Activated CD8-positive, alpha-beta memory T cell treated with anti-CD3 and anti-CD28 coated beads, Interleukin-2, amount 50 U/mL, for 1 hour (primary cell): ENCODE results near the gene CGB7.
"Not testable (repeated sequence)": the region's sequence is repeated elsewhere in the genome, so short reads cannot be mapped to it uniquely, and the experiment has no call there.

Experiments
- DNase-seq: peaks from one replicate; pipeline ENCODE4 v3.0.0-alpha.2; 2020; ENCODE audit errors: extremely low read depth

Gene CGB7

GRCh38 chr19:49073514-49074378 is 16.2 kb upstream of the CGB7 start:
- no peak for DNase-seq

- DNase-seq: no peak
Measured at GRCh38 chr19:49071860-49072547, 14.5 kb upstream of the CGB7 start.

- no peak for DNase-seq
Measured at GRCh38 chr19:49070416-49070815, 12.9 kb upstream of the CGB7 start.

- no peak for DNase-seq
Measured at GRCh38 chr19:49069026-49069425, 11.5 kb upstream of the CGB7 start.

GRCh38 chr19:49067554-49067953 is 10.0 kb upstream of the CGB7 start:
- DNase-seq: no peak

- DNase-seq: no peak
Measured at GRCh38 chr19:49065905-49066512, 8.5 kb upstream of the CGB7 start.

GRCh38 chr19:49064768-49065611 is 7.4 kb upstream of the CGB7 start, which contains the start of gene NTF4:
TSS of gene NTF4 (minus strand) at chr19:49064818. CDS start at chr19:49061997, 2,821 bp downstream.
- no peak for DNase-seq

GRCh38 chr19:49064029-49064629 is 6.6 kb upstream of the CGB7 start:
- DNase-seq: no peak

- no peak for DNase-seq
Measured at GRCh38 chr19:49061445-49061844, 3.9 kb upstream of the CGB7 start.

GRCh38 chr19:49061000-49061399 is 3.5 kb upstream of the CGB7 start:
- DNase-seq: no peak

GRCh38 chr19:49059053-49059452 is 1.5 kb upstream of the CGB7 start:
- DNase-seq: no peak

- no peak for DNase-seq
Measured at GRCh38 chr19:49058562-49058961, 1.0 kb upstream of the CGB7 start.

GRCh38 chr19:49056902-49057596 is 500 bp downstream of the CGB7 start:
- DNase-seq: not testable (repeated sequence)

GRCh38 chr19:49056101-49056901 is 1.2 kb downstream of the CGB7 start:
- no peak for DNase-seq

GRCh38 chr19:49050376-49051033 is 7.0 kb downstream of the CGB7 start:
- not testable (repeated sequence) for DNase-seq

GRCh38 chr19:49049834-49050233 is 7.7 kb downstream of the CGB7 start:
- not testable (repeated sequence) for DNase-seq

GRCh38 chr19:49049011-49049410 is 8.5 kb downstream of the CGB7 start, which contains the start of gene CGB8:
TSS of gene CGB8 (minus strand) at chr19:49049111. CDS start at chr19:49048739, 372 bp downstream.
- DNase-seq: not testable (repeated sequence)

- not testable (repeated sequence) for DNase-seq
Measured at GRCh38 chr19:49043548-49043947, 14.0 kb downstream of the CGB7 start, which contains the start of gene CGB5. TSS of gene CGB5 (plus strand) at chr19:49043848. CDS start at chr19:49044210, 362 bp downstream.

GRCh38 chr19:49042666-49043065 is 14.9 kb downstream of the CGB7 start:
- not testable (repeated sequence) for DNase-seq
